Astrocyte (in vitro differentiated cells and primary cell): ENCODE results near the gene DCAF12. TPM values are rescaled to one million over a fixed set of nuclear protein-coding genes. Genes with fewer than 3 reads are reported as not detected.
"Not testable (repeated sequence)": the region's sequence is repeated elsewhere in the genome, so short reads cannot be mapped to it uniquely, and the experiment has no call there.

Experiments
- DNase-seq: peaks from one replicate; pipeline ENCODE4 v3.0.0-alpha.2; 2010; ENCODE audit warnings: low read depth
- FAIRE-seq: peaks from 2 replicates; lab custom pipeline; 2011; peaks lifted over from hg19 to GRCh38; lab: Jason Lieb, UNC
- H2AFZ ChIP-seq: 2 replicates; pipeline ENCODE4 v1.6.0; 2012; ENCODE audit warnings: low read depth, low read length, inconsistent platforms
- H3K27ac ChIP-seq: 2 replicates; pipeline ENCODE4 v1.5.1; 2011; ENCODE audit warnings: low read depth, low read length, inconsistent platforms
- H3K27me3 ChIP-seq: 2 replicates; pipeline ENCODE4 v1.6.0; 2011; ENCODE audit warnings: low read length, inconsistent platforms; ENCODE audit not compliant: insufficient read depth
- H3K36me3 ChIP-seq: 2 replicates; pipeline ENCODE4 v1.5.1; 2011; ENCODE audit warnings: low read length, inconsistent platforms; ENCODE audit not compliant: insufficient read depth
- H3K4me1 ChIP-seq: 2 replicates; pipeline ENCODE4 v1.5.1; 2011; ENCODE audit warnings: low read length, inconsistent platforms; ENCODE audit not compliant: insufficient read depth
- H3K4me2 ChIP-seq: 2 replicates; pipeline ENCODE4 v1.6.0; 2012; ENCODE audit warnings: low read length, inconsistent platforms
- H3K4me3 ChIP-seq: 2 replicates; pipeline ENCODE4 v1.5.1; 2011; ENCODE audit warnings: low read depth, mild to moderate bottlenecking, low read length, inconsistent platforms; ENCODE audit not compliant: insufficient read depth
- H3K79me2 ChIP-seq: 2 replicates; pipeline ENCODE4 v1.6.0; 2012; ENCODE audit warnings: mild to moderate bottlenecking, low read length, inconsistent platforms; ENCODE audit not compliant: insufficient read depth
- H3K9ac ChIP-seq: 2 replicates; pipeline ENCODE4 v1.6.0; 2012; ENCODE audit warnings: mild to moderate bottlenecking, low read length, inconsistent platforms
- H3K9me3 ChIP-seq: 2 replicates; pipeline ENCODE4 v1.5.1; 2012; ENCODE audit warnings: low read depth, mild to moderate bottlenecking, low read length, inconsistent platforms; ENCODE audit not compliant: insufficient read depth
- H4K20me1 ChIP-seq: 2 replicates; pipeline ENCODE4 v1.6.0; 2012; ENCODE audit warnings: low read length, inconsistent platforms; ENCODE audit not compliant: insufficient read depth
- H3K27ac Mint-ChIP-seq: one replicate; pipeline ENCODE4 v1.8.0; 2021; ENCODE audit warnings: mild to moderate bottlenecking, mixed read lengths; ENCODE audit not compliant: unreplicated experiment
- H3K27me3 Mint-ChIP-seq: one replicate; pipeline ENCODE4 v1.8.0; 2021; ENCODE audit warnings: low read depth, mixed read lengths; ENCODE audit not compliant: unreplicated experiment
- H3K36me3 Mint-ChIP-seq: one replicate; pipeline ENCODE4 v1.8.0; 2021; ENCODE audit warnings: low read depth, mixed read lengths; ENCODE audit not compliant: unreplicated experiment
- H3K4me1 Mint-ChIP-seq: one replicate; pipeline ENCODE4 v1.8.0; 2021; ENCODE audit warnings: low read depth, mixed read lengths; ENCODE audit not compliant: unreplicated experiment
- H3K4me3 Mint-ChIP-seq: one replicate; pipeline ENCODE4 v1.8.0; 2021; ENCODE audit warnings: mild to moderate bottlenecking, moderate library complexity, mixed read lengths; ENCODE audit not compliant: unreplicated experiment
- H3K9me3 Mint-ChIP-seq: one replicate; pipeline ENCODE4 v1.8.0; 2021; ENCODE audit warnings: mild to moderate bottlenecking, mixed read lengths; ENCODE audit not compliant: unreplicated experiment
- EZH2 ChIP-seq: IDR thresholded peaks from 2 replicates; pipeline ENCODE4 v1.6.1; 2012; ENCODE audit warnings: mild to moderate bottlenecking, low read length, inconsistent platforms; ENCODE audit not compliant: insufficient read depth
- total RNA-seq: library from RNA; stranded (reverse); gene quantifications from 2 replicates; pipeline ENCODE4 v1.2.1, GENCODE V29; 2021
- TF ChIP-seq, protein P1 (sequence below): IDR thresholded peaks from 2 replicates; pipeline ENCODE4 v1.5.1; 2011; ENCODE audit warnings: low read depth, mild to moderate bottlenecking, inconsistent platforms, low read length, moderate library complexity; ENCODE audit not compliant: insufficient read depth

The DCAF12 gene
- total RNA-seq, 1 donor from 2014 or later: 36.0 TPM

DNA sequence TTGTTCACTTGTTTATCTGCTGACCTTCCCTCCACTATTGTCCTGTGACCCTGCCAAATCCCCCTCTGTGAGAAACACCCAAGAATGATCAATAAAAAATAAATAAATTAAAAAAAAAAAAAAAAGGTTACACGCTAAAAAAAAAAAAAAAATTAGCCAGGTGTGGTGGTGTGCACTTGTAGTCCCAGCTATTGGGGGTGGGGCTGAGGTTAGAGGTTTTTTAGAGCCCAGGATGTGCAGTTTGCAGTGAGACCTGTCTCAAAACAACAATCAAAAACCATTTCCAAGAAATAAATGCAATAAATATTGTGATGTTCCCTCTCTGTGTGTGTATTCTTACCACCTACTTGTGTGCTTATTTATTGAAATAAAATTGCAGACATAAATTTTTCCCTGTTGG, 12.1 kb upstream of the DCAF12 start:
- not testable (repeated sequence) for H3K4me3 ChIP-seq, H3K4me2 ChIP-seq, H3K79me2 ChIP-seq, H3K9me3 Mint-ChIP-seq, H4K20me1 ChIP-seq, FAIRE-seq, H2AFZ ChIP-seq, H3K4me1 ChIP-seq, H3K36me3 Mint-ChIP-seq, H3K4me1 Mint-ChIP-seq, H3K27me3 ChIP-seq, H3K4me3 Mint-ChIP-seq, DNase-seq, H3K9ac ChIP-seq, H3K36me3 ChIP-seq, H3K27me3 Mint-ChIP-seq, H3K27ac Mint-ChIP-seq, H3K27ac ChIP-seq, H3K9me3 ChIP-seq

DNA sequence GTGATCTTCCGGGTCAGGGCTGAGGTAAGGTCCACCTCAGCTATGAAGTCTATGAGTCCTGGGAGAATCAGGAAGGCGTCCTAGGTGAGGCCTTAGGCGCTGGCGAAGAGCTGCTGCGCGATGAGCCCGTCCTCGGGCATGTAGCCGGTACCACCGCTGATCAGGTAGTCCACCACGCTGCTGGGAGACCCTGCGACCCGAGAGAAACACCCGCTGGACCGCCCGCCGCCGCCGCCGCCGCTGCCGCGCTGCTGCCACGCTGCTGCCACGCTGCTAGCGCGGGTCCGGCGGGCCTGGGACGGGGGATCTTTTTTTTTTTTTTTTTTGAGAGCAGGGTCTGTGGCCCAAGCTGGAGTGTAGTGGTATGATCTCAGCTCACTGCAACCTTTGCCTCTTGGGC, 8.0 kb upstream of the DCAF12 start:
- no peaks in the 10 kb centered on the region for H3K27me3 Mint-ChIP-seq
- TF ChIP-seq, protein P1, sequence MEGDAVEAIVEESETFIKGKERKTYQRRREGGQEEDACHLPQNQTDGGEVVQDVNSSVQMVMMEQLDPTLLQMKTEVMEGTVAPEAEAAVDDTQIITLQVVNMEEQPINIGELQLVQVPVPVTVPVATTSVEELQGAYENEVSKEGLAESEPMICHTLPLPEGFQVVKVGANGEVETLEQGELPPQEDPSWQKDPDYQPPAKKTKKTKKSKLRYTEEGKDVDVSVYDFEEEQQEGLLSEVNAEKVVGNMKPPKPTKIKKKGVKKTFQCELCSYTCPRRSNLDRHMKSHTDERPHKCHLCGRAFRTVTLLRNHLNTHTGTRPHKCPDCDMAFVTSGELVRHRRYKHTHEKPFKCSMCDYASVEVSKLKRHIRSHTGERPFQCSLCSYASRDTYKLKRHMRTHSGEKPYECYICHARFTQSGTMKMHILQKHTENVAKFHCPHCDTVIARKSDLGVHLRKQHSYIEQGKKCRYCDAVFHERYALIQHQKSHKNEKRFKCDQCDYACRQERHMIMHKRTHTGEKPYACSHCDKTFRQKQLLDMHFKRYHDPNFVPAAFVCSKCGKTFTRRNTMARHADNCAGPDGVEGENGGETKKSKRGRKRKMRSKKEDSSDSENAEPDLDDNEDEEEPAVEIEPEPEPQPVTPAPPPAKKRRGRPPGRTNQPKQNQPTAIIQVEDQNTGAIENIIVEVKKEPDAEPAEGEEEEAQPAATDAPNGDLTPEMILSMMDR: no peak
- peaks cover 1% of the 10 kb centered on the region for H3K36me3 Mint-ChIP-seq
- no peaks in the 10 kb centered on the region for H3K36me3 ChIP-seq
- no peaks in the 10 kb centered on the region for H3K9me3 ChIP-seq
- no peak for DNase-seq
- H3K4me3 ChIP-seq: no peak overlapping the region
- no peak overlapping the region for H3K27ac ChIP-seq
- H3K9ac ChIP-seq: no peak overlapping the region
- H3K4me2 ChIP-seq: no peak overlapping the region
- no peaks in the 10 kb centered on the region for H3K79me2 ChIP-seq
- no peak overlapping the region for H3K27ac Mint-ChIP-seq
- no peaks in the 10 kb centered on the region for H3K4me1 ChIP-seq
- FAIRE-seq: no peak
- H3K4me1 Mint-ChIP-seq: peaks cover 2% of the 10 kb centered on the region
- H3K9me3 Mint-ChIP-seq: peaks cover 3% of the 10 kb centered on the region
- no peak overlapping the region for H2AFZ ChIP-seq
- H4K20me1 ChIP-seq: no peaks in the 10 kb centered on the region
- no peaks in the 10 kb centered on the region for H3K27me3 ChIP-seq
- H3K4me3 Mint-ChIP-seq: no peak overlapping the region

DNA sequence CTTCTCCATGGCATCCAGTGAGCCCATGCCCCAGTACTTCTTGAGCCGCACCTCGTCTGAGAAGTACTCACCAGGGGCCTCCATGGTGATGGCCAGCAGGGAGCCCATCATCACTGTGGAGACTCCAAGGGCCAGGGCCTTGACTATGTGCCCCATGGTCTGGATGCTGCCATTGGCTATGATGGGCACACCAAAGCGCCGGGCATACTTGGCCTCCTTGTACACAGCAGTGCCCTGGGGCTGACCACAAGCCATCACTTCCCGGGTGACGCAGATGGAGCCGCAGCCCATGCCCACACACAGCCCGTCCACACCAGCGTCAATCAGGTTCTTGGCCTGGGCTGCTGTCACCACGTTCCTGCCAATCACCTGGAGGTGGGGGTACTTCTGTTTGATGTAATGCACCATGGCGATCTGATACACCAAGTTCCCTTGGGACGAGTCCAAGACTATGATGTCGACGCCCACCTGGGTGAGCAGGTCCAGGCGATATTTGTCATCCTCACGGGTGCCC, 7.0 kb upstream of the DCAF12 start:
- no peak for TF ChIP-seq EZH2
- TF ChIP-seq, protein P1: no peak
- Histone ChIP-seq H3K9ac (no peak overlapping the region), H4K20me1 (no peaks in the 10 kb centered on the region), H3K9me3 (no peaks in the 10 kb centered on the region), H3K36me3 (no peaks in the 10 kb centered on the region), H3K27me3 (no peaks in the 10 kb centered on the region), H3K4me1 (no peaks in the 10 kb centered on the region), H2AFZ (no peak overlapping the region), H3K4me3 (no peak overlapping the region), H3K79me2 (no peaks in the 10 kb centered on the region), H3K27ac (no peak overlapping the region), H3K4me2 (no peak overlapping the region)
- Mint-ChIP-seq H3K36me3 (peaks cover 1% of the 10 kb centered on the region), H3K27ac (no peak overlapping the region), H3K9me3 (peaks cover 3% of the 10 kb centered on the region), H3K4me3 (no peak overlapping the region), H3K4me1 (peaks cover 2% of the 10 kb centered on the region), H3K27me3 (no peaks in the 10 kb centered on the region)
- FAIRE-seq: no peak
- no peak for DNase-seq
